DMS53 (cell line): ENCODE measurements around the gene QRICH2.
"Not testable (repeated sequence)": the region's sequence is repeated elsewhere in the genome, so short reads cannot be mapped to it uniquely, and the experiment has no call there.

Experiments
- DNase-seq: peaks from one replicate; lab custom pipeline; 2025; lab: John Stamatoyannopoulos, UW

QRICH2 gene, protein sequence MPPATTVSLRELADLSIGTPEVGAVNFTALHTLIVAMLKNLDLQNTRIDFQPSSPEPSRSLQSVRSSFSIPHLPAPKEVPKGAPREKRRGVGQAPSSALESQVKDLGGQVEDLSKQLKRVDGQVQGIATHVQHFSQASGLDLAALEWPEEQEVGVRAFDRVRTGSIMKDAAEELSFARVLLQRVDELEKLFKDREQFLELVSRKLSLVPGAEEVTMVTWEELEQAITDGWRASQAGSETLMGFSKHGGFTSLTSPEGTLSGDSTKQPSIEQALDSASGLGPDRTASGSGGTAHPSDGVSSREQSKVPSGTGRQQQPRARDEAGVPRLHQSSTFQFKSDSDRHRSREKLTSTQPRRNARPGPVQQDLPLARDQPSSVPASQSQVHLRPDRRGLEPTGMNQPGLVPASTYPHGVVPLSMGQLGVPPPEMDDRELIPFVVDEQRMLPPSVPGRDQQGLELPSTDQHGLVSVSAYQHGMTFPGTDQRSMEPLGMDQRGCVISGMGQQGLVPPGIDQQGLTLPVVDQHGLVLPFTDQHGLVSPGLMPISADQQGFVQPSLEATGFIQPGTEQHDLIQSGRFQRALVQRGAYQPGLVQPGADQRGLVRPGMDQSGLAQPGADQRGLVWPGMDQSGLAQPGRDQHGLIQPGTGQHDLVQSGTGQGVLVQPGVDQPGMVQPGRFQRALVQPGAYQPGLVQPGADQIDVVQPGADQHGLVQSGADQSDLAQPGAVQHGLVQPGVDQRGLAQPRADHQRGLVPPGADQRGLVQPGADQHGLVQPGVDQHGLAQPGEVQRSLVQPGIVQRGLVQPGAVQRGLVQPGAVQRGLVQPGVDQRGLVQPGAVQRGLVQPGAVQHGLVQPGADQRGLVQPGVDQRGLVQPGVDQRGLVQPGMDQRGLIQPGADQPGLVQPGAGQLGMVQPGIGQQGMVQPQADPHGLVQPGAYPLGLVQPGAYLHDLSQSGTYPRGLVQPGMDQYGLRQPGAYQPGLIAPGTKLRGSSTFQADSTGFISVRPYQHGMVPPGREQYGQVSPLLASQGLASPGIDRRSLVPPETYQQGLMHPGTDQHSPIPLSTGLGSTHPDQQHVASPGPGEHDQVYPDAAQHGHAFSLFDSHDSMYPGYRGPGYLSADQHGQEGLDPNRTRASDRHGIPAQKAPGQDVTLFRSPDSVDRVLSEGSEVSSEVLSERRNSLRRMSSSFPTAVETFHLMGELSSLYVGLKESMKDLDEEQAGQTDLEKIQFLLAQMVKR (N-terminal part only)

DNA sequence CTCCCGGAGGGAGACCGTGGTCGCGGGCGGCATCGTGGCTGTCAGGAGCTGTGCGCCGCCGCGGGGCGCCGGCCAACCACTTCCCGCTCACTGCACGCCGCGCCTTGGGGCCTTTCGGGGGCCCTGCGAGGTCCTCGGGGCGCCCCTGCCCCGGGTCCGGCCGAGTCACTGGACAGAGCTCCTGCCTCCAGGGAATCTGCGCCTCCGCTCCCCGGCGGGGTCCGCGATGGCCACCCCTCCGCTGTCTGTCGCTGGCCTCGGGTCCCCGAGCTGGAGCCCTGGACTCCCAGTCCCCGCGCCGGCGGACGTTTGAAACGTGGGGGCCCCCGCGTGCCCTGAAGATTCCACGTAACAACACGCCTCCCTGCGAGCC is at the start of gene QRICH2:
Gene QRICH2 (minus strand): TSS at position 311 of the 373 bp plus-strand sequence. CDS start 278 bp downstream, at position 33.
- no peak for DNase-seq

DNA sequence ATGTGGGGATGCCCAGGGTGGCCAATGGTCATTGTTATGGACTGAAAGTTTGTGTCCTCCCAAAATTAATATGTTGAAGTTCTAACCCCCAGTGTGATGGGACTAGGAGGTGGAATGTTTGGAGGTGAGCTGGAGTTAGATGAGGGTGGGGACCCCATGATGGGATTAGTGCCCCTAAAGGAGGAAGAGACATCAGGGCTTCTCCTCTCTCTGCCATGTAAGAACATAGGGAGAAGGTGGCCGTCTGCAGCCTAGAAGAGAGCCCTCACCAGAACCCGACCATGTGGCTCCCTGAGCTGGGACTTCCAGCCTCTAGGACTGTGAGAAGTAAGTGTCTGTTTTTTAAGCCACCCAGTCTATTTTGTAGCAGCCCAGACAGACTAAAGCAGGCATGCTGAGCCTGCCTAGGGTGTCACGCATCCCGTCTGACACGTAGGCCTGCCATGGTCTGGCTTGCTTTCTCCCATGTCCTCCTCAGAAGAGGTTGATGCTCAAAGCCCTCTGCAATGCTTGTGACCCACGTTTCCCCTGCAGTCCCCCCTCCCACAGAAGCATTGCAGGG is 49.6 kb upstream of the QRICH2 start:
- DNase-seq: no peak

DNA sequence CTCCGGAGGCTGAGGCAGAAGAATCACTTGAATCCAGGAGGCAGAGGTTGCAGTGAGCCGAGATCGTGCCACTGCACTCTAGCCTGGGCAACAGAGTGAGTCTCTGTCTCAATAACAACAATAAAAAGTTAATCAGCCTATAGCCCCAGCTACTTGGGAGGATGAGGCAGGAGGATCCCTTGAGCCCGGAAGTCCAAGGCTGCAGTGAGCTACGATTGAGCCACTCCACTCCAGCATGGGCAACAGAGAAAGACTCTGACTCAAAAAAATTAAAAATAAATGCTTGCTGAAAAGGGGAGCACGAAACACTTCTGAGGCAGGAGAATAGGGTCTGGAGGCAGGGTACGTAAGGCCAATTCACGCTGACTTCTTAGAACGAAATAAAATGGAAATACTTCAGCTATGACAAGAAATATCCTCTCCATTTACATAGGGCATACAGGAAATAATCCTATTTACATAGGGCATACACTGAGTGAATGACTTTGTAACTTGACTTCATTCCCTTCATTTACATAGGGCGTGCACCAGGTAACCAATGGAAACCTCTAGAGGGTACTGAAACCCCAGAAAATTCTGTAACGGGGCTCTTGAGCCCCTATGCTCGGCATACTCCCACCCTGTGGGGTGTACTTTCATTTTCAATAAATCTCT is 48.9 kb upstream of the QRICH2 start:
- DNase-seq: peak; percentile 47

DNA sequence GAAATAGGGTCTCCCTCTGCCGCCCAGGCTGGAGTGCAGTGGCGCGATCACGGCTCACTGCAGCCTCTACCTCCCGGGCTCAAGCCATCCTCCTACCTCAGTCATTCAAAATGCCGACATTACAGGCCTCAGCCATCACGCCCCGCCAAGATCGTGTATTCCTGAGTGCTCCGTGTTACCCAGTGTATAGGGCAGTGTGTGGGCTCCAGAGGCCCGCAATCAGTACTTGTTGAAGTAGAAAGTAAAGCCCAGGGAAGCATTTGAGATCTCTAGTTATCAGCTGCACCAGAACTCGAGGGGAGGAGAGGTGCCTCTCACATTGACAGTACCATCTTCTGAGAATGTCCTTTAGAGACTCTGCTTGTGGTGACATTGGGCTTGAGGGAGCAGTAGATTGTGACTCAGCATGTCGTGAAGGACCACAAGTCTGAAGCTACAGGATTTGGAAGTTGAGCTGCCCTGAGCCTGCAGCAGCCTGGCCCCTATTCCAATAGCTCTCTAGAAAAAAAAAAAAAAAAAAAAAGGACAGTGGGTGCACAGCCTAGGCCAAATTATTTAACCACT is 46.8 kb upstream of the QRICH2 start:
- DNase-seq: peak; percentile 65

DNA sequence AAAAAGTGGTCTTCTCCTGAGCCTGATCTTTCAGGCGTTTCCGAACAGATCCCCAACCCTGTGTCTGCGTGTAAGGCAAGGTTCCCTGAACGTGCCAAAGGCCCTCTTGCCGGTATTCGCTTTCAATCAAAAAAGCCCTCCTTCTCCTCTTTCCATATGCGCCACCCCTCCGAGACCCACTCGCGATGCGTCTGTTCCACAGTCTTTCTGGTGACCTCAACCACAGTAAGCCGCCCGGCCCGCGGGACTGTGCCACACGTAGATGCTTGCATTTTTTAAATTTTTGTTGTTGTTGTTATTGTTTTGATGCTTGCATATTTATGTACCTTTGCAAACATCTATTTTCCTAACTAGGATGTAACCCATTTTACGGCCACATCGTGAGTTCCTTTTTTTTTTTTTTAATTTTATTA is 46.2 kb upstream of the QRICH2 start:
- DNase-seq: no peak

DNA sequence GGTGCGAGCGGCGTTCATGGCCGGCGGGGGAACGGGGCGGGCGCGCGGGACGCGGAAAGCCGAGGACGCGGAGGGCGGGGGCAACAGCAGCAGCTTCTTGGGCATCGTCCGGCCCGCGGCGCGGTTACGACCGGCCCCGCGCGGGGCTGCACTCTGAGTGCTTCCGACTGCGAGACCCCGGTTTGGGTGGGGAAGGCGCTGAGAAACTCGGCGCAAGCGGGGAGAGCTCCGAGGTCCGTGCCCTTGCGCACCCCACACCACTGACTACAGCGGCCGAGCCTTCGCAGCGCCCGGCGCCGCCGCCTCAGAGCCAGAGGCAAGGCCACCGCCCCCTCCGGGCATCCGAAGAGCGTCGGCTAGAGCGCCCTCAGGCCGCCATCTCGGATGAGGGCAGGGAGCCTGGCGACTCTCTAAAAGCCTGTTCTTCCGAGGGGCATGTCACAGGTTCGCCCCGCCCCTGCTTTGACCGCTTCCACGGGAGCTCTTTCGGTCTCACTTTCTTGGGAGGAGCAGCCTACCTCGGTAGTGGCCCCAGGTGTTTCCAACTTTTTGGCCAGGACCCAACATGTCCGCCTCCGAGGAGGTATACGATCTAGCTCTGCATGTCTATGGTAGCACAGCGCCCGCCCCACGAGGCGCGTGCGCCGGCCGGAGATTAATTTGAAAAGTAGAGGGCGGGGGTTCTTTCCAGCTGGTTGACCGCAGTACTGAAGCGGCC is 45.7 kb upstream of the QRICH2 start, which contains the start of gene PRPSAP1:
Gene PRPSAP1 (minus strand): TSS at position 318 of the 718 bp plus-strand sequence. CDS start 213 bp downstream, at position 105.
- DNase-seq: peak; percentile 98

DNA sequence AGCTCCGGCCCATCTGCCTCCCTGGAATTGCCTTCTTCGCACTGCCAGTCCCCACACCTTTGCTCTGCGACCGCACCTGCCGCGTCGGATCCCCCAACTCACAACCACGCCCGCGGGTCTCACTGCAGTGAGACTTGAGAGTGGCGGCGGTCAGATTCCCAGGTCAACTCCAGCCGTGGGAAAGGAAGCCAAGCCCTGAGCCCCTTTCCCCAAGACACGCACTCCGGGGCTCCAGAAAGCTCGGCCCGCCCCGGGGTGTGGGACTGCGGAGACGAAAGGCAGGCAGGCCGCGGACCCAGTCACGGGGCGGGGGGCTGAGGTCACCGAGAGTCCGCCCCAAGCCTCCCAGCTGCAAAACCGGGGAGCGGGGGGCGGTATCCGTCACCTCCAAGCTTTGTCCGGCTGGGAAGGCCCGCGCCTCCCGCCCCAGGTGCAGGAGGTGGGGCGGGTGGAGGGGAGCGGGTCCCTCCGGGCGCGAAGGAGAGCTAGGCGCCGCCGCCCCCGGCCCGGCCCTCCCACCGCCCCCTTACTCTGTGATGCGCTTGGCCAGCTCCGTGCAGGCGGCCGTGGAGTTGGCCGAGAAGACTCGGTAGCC is 45.0 kb upstream of the QRICH2 start:
- DNase-seq: peak; percentile 69

DNA sequence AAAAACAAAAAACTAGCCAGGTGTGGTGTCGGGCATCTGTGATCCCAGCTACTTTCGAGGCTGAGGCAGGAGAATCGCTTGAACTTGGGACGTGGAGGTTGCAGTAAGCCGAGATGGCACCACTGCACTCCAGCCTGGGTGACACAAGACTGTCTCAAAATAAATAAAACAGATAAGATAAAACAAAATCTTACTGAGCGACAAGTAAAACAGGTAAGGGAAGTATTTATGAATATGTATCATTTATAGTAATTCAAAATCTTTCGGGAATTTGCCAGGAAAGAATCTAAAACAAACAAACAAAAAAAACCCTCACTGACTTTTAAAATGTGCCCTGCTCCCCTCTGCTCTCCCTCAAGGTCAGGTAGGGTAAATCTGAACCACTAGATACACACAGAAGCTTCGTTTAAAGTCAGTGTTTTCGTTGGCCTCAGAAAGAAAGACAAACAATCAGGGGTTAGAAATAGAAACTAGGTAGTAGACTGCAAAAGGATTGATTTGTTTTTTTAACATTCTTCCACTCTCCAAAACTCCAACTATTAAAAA is 43.5 kb upstream of the QRICH2 start:
- no peak for DNase-seq

DNA sequence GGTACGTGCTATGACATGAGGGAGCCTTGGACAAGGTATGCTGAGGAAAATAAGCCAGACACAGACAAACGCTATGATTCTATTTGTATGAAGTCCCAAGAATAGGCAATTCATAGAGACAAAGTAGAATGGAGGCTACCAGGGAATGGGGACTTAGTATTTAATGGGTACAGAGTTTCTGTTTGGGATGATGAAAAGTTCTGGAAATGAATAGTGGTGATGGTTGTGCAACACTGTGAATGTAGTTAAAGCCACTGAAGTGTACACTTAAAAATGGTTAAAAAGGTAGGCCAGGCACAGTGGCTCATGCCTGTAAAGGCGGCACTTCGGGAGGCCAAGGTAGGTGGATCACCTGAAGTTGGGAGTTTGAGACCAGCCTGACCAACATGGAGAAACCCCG is 42.4 kb upstream of the QRICH2 start:
- no peak for DNase-seq

DNA sequence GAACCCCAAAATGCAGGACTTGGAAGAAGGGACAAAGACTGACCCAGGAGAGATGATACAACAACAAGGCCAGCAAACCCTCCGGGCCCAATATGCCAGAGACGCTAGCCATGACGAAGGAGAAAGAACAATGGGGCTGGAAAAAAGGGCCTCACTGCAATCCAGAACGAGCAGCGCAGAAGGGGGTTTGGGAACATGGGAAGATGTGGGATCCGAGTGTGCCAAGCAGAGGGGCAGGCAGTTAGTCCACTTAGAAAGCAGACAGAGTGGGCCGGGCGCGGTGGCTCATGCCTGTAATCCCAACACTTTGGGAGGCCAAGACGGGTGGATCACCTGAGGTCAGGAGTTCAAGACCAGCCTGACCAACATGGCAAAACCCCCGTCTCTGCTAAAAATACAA is 38.9 kb upstream of the QRICH2 start:
- DNase-seq: not testable (repeated sequence)

DNA sequence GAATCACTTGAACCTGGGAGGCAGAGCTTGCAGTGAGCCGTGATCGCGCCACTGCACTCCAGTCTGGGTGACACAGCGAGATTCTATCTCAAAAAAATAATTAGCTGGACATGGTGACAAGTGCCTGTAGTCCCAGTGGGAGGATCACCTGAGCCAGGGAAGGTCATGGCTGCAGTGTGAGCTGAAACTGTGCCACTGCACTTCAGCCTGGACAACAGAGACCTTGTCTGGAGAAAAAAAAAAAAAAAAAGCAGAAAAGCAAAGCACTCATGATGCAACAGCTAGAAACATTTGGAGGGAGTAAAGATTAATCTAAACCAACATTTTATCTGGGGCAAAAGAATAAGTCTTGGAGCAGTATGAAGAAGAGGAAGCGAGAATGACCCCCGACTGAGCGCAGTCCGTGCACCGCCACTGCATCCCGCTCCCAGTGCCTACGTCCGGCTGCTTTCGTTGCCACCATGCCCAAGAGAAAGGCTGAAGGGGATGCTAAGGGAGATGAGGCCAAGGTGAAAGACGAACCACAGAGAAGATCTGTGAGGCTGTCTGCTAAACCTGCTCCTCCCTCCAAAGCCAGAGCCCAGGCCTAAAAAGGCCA is 37.4 kb upstream of the QRICH2 start:
- DNase-seq: peak; percentile 25

DNA sequence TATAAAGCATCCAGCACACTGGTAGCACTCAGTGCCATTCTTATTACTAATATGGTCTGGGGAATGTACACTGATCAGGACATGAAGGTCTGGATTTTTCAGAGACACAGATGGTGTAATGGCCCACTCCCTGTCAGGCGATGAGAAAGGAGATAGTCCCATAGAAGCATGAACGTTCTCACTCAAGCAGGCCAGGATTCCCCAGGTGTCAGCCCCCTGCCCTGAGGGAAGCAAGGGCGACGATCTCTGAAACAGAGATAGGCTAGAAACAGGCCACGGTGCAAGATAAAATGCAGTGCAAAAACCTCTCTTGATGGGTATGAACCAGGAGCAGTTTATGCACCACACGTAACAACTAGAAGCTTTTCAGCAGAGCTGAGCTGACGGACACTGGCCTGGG is 35.0 kb upstream of the QRICH2 start:
- no peak for DNase-seq

DNA sequence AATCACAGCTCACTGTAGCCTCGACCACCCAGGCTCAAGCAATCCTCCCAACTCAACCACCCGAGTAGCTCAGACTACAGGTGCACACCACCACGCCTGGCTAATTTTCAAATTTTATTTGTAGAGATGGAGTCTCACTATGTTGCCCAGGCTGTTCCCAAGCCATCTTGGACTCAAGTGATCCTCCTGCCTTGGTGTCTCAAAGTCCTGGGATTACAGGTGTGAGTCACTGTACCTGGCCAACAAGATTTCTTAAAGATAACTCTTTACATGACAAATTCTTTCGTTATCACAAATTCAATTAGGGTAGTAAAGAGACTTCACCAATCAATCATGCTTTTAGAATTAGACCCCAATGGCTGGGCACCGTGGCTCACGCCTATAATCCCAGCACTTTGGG is 33.2 kb upstream of the QRICH2 start:
- no peak for DNase-seq

DNA sequence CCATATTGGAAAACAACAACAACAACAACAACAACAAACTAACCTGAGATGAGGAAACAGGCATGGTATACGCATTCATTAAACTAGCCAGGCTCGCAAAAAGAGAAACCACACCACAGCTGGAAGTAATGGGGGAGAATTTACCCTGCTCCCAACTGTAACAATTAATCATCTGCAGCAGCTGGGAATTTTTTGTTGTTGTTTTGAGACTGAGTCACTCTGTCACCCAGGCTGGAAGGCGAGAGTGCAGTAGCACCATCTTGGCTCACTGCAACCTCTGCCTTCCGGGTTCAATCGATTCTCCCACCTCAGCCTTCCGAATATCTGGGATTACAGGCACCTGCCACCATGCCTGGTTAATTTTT is 29.3 kb upstream of the QRICH2 start:
- no peak for DNase-seq

DNA sequence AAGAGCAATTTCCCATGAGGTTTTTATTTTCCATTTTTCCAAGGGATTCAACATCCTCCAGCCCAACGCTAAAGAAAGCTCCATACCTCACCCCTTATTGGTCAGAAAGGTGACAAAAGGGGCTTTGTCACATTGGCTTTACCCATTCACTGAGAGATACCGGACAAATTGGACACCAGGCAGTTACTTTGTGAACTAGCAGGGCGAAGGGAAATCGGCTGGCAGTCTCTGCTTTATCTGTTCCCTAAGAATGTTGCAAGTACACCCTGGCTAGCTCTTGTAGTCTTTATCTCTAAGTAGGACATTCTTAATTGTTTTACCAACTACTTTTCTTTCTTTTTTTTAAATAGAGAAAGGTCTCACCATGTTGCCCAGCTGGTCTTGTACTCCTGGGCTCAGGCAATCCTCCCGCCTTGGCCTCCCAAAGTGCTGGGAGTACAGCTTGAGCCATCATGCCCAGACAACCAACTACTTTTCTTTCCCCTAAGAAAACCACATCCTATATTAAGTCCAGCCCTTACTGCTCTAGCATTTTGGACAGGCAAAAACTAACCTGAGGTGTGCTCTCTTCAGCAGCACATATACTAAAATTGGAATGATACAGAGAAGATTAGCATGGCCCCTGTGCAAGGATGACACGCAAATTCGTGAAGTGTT is 28.8 kb upstream of the QRICH2 start:
- no peak for DNase-seq

DNA sequence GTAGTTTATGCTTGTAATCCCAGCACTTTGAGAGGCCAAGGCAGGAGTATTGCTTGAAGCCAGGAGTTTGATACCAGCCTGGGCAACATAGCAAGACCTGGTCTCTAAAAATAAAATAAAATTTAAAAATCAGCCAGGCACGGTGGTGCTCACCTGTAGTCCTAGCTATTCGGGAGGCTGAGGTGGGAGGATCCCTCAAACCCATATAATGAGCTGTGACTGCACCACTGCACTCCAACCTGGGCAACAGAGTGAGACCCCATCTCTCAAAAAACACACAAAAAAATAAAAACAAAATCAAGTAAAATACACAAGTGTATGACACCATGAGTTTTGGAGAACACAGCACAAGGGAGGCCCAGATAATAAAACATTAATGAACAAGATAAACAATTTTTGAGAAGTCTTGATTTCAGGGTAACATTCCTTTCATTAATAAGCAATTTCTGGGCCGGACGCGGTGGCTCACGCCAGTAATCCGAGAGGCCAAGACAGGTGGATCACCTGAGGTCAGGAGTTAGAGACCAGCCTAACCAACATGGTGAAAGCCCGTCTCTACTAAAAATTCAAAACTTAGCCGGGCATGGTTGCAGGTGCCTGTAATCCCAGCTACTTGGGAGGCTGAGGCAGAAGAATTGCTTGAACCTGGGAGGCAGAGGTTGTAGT is 27.8 kb upstream of the QRICH2 start:
- no peak for DNase-seq

DNA sequence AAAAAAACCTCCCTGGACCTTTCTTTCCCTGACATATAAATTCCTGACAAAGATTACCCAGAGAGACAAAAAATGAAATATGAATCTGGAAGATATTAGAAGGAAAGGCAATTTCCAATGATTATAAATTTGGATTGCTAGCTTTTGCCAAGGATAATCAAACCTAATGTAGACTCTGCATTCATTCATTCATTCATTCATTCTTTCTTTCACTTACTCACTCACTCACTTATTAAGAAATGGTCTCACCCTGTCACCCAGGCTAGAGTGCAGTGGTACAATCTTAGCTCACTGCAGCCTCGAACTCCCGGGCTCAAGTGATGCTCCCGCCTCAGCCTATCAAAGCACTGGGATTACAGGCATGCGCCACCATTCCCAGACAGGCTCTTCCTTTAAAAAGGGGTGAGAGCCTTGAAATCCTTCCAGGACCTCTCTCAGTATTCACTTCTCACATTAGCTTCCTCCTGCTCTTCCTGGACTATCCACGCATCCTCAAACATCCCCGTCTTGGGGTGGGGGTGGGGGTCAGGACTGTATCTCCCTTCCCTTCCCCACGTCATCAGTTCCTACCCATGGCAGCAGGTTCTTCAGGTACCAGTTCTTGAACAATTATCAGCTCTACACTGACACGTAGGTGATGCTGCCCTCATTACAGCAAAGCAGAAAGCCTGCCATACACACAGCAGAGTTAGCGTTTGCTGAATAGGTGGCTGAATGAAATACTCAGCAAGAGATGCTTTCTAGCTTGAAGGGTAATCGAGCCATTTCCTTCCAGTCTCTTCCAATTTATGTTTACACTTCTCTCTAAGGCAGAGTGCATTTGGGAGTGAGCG is 25.8 kb upstream of the QRICH2 start:
- no peak for DNase-seq
